Naive B cell (primary cell): ENCODE measurements around the gene CPZ. TPM values are rescaled to one million over a fixed set of nuclear protein-coding genes. Genes with fewer than 3 reads are reported as not detected.

Source experiments
- ATAC-seq, 2 donors: fragments of 150-1000 bp; cut with Tn5 transposase; 2 replicates each; pipeline ENCODE4 v1.10.0; 2021; ENCODE audit warnings: low read depth in 2 of 2, mild to moderate bottlenecking in 2 of 2, moderate library complexity in 2 of 2
- DNase-seq: peaks from one replicate; pipeline ENCODE4 v3.0.0; 2022
- H3K27ac Mint-ChIP-seq, 6 donors: one replicate each; pipeline ENCODE4 v1.8.0; 2020 to 2022; ENCODE audit warnings: mild to moderate bottlenecking in 6 of 6, mixed read lengths in 6 of 6, moderate library complexity in 5 of 6, inconsistent platforms in 2 of 6
- H3K27me3 Mint-ChIP-seq, 3 donors: one replicate each; pipeline ENCODE4 v1.8.0; 2021 to 2022; ENCODE audit warnings: mixed read lengths in 3 of 3, mild to moderate bottlenecking in 1 of 3
- H3K36me3 Mint-ChIP-seq, 2 donors: one replicate each; pipeline ENCODE4 v1.8.0; 2020 to 2022; ENCODE audit warnings: mixed read lengths in 2 of 2, inconsistent platforms in 1 of 2, mild to moderate bottlenecking in 1 of 2
- H3K4me1 Mint-ChIP-seq, 3 donors: one replicate each; pipeline ENCODE4 v1.8.0; 2020 to 2022; ENCODE audit warnings: mixed read lengths in 3 of 3, inconsistent platforms in 1 of 3, mild to moderate bottlenecking in 1 of 3, moderate library complexity in 1 of 3
- H3K4me3 Mint-ChIP-seq, 8 donors: one replicate each; pipeline ENCODE4 v1.8.0; 2020 to 2022; ENCODE audit warnings: mild to moderate bottlenecking in 8 of 8, mixed read lengths in 8 of 8, moderate library complexity in 8 of 8, inconsistent platforms in 2 of 8
- H3K9me3 Mint-ChIP-seq, 7 donors: one replicate each; pipeline ENCODE4 v1.8.0; 2020 to 2022; ENCODE audit warnings: mixed read lengths in 7 of 7, mild to moderate bottlenecking in 5 of 7, inconsistent platforms in 2 of 7, moderate library complexity in 1 of 7
- polyA plus RNA-seq, 6 donors: library from polyadenylated mRNA; unstranded; fragments of 300-500 nt; fragmentation: Illumina TruSeq; gene quantifications; one replicate each; pipeline ENCODE4 v1.2.3, GENCODE V29; 2021; ENCODE audit warnings: low read depth in 6 of 6

The CPZ gene
- polyA plus RNA-seq, 6 donors from 2014 or later = not detected

GRCh38 chr4:8587469-8588195 lies 4.9 kb upstream of the CPZ start:
- ATAC-seq (no peak), DNase-seq (no peak)
- no peaks in the 10 kb centered on the region for H3K9me3 Mint-ChIP-seq
- H3K4me3 Mint-ChIP-seq = peak overlapping the region in 1 of 8 donors; percentile 79
- H3K27ac Mint-ChIP-seq = no peak overlapping the region
- no peaks in the 10 kb centered on the region for H3K36me3 Mint-ChIP-seq
- H3K4me1 Mint-ChIP-seq = no peaks in the 10 kb centered on the region
- peaks cover 6 to 32% (median 28%) of the 10 kb centered on the region in 3 donors for H3K27me3 Mint-ChIP-seq

GRCh38 chr4:8588196-8588470 lies 4.4 kb upstream of the CPZ start:
- H3K9me3 Mint-ChIP-seq = no peaks in the 10 kb centered on the region

GRCh38 chr4:8589336-8589735 lies 3.2 kb upstream of the CPZ start:
- DNase-seq (no peak), ATAC-seq (no peak)
- Mint-ChIP-seq H3K4me3 (no peak overlapping the region), H3K27me3 (peaks cover 12 to 44% (median 43%) of the 10 kb centered on the region in 3 donors), H3K9me3 (no peaks in the 10 kb centered on the region), H3K27ac (no peak overlapping the region), H3K36me3 (no peaks in the 10 kb centered on the region), H3K4me1 (peaks cover 0 to 2% (median 0%) of the 10 kb centered on the region in 3 donors)

More at GRCh38 chr4:8588196-8588470, 4.4 kb upstream of the CPZ start:
- H3K36me3 Mint-ChIP-seq = no peaks in the 10 kb centered on the region
- ATAC-seq (no peak), DNase-seq (no peak)
- no peaks in the 10 kb centered on the region for H3K4me1 Mint-ChIP-seq
- peak overlapping the region in 1 of 8 donors; percentile 79 for H3K4me3 Mint-ChIP-seq
- no peak overlapping the region for H3K27ac Mint-ChIP-seq
- H3K27me3 Mint-ChIP-seq = peaks cover 6 to 35% (median 32%) of the 10 kb centered on the region in 3 donors

GRCh38 chr4:8589823-8590545 lies 2.6 kb upstream of the CPZ start:
- peak overlapping the region in 1 of 8 donors; percentile 60 for H3K4me3 Mint-ChIP-seq
- H3K36me3 Mint-ChIP-seq = no peaks in the 10 kb centered on the region
- H3K27ac Mint-ChIP-seq = no peak overlapping the region
- ATAC-seq (no peak), DNase-seq (no peak)
- H3K9me3 Mint-ChIP-seq = no peaks in the 10 kb centered on the region
- peaks cover 17 to 47% (median 47%) of the 10 kb centered on the region in 3 donors for H3K27me3 Mint-ChIP-seq
- peaks cover 0 to 3% (median 0%) of the 10 kb centered on the region in 3 donors for H3K4me1 Mint-ChIP-seq

- H3K4me3 Mint-ChIP-seq = peak overlapping the region in 1 of 8 donors; percentile 60
- H3K9me3 Mint-ChIP-seq = no peaks in the 10 kb centered on the region
- peaks cover 17 to 47% (median 47%) of the 10 kb centered on the region in 3 donors for H3K27me3 Mint-ChIP-seq
- no peak for ATAC-seq
- no peak for DNase-seq
- no peaks in the 10 kb centered on the region for H3K36me3 Mint-ChIP-seq
- H3K27ac Mint-ChIP-seq = no peak overlapping the region
- peaks cover 0 to 3% (median 0%) of the 10 kb centered on the region in 3 donors for H3K4me1 Mint-ChIP-seq
Observed at GRCh38 chr4:8590546-8590880, 2.1 kb upstream of the CPZ start.

- Mint-ChIP-seq H3K36me3 (no peaks in the 10 kb centered on the region), H3K27ac (no peak overlapping the region), H3K9me3 (no peaks in the 10 kb centered on the region), H3K4me1 (peaks cover 0 to 3% (median 0%) of the 10 kb centered on the region in 3 donors), H3K27me3 (peaks cover 17 to 47% (median 44%) of the 10 kb centered on the region in 3 donors), H3K4me3 (no peak overlapping the region)
- no peak for ATAC-seq
- no peak for DNase-seq
Observed at GRCh38 chr4:8591114-8591513, 1.5 kb upstream of the CPZ start.

- peaks cover 17 to 41% (median 39%) of the 10 kb centered on the region in 3 donors for H3K27me3 Mint-ChIP-seq
- no peak overlapping the region for H3K27ac Mint-ChIP-seq
- no peak for DNase-seq
- no peak overlapping the region for H3K4me3 Mint-ChIP-seq
- H3K4me1 Mint-ChIP-seq = peaks cover 0 to 3% (median 0%) of the 10 kb centered on the region in 3 donors
- H3K36me3 Mint-ChIP-seq = no peaks in the 10 kb centered on the region
- H3K9me3 Mint-ChIP-seq = no peaks in the 10 kb centered on the region
- no peak for ATAC-seq
Observed at GRCh38 chr4:8591626-8592365, 769 bp upstream of the CPZ start.

- Mint-ChIP-seq H3K27me3 (peaks cover 17 to 41% (median 39%) of the 10 kb centered on the region in 3 donors), H3K4me3 (no peak overlapping the region), H3K36me3 (no peaks in the 10 kb centered on the region), H3K27ac (no peak overlapping the region), H3K9me3 (no peaks in the 10 kb centered on the region), H3K4me1 (peaks cover 0 to 3% (median 0%) of the 10 kb centered on the region in 3 donors)
- no peak for ATAC-seq
- no peak for DNase-seq
Observed at GRCh38 chr4:8593264-8594096, 915 bp downstream of the CPZ start.

GRCh38 chr4:8594097-8595038 lies 1.8 kb downstream of the CPZ start:
- H3K4me1 Mint-ChIP-seq = peaks cover 0 to 3% (median 0%) of the 10 kb centered on the region in 3 donors
- DNase-seq (no peak), ATAC-seq (no peak)
- peaks cover 17 to 41% (median 39%) of the 10 kb centered on the region in 3 donors for H3K27me3 Mint-ChIP-seq
- no peak overlapping the region for H3K27ac Mint-ChIP-seq
- no peaks in the 10 kb centered on the region for H3K9me3 Mint-ChIP-seq
- no peaks in the 10 kb centered on the region for H3K36me3 Mint-ChIP-seq
- H3K4me3 Mint-ChIP-seq = no peak overlapping the region

GRCh38 chr4:8595237-8596087 lies 2.9 kb downstream of the CPZ start:
- DNase-seq (no peak), ATAC-seq (no peak)
- Mint-ChIP-seq H3K9me3 (no peaks in the 10 kb centered on the region), H3K36me3 (no peaks in the 10 kb centered on the region), H3K4me1 (peaks cover 0 to 3% (median 0%) of the 10 kb centered on the region in 3 donors), H3K27me3 (peaks cover 15 to 34% (median 34%) of the 10 kb centered on the region in 3 donors), H3K27ac (no peak overlapping the region), H3K4me3 (no peak overlapping the region)

- no peak for ATAC-seq
- peaks cover 0 to 3% (median 0%) of the 10 kb centered on the region in 3 donors for H3K4me1 Mint-ChIP-seq
- peaks cover 11 to 20% (median 20%) of the 10 kb centered on the region in 3 donors for H3K27me3 Mint-ChIP-seq
- H3K36me3 Mint-ChIP-seq = no peaks in the 10 kb centered on the region
- H3K27ac Mint-ChIP-seq = no peak overlapping the region
- H3K4me3 Mint-ChIP-seq = no peak overlapping the region
- DNase-seq = no peak
- H3K9me3 Mint-ChIP-seq = no peaks in the 10 kb centered on the region
Observed at GRCh38 chr4:8596891-8597290, 4.3 kb downstream of the CPZ start.
